NCI-H146 (cell line): ENCODE data around the gene SF1.

ENCODE experiments used
- DNase-seq: peaks from one replicate; lab custom pipeline; 2025; lab: John Stamatoyannopoulos, UW

SF1 gene

DNA sequence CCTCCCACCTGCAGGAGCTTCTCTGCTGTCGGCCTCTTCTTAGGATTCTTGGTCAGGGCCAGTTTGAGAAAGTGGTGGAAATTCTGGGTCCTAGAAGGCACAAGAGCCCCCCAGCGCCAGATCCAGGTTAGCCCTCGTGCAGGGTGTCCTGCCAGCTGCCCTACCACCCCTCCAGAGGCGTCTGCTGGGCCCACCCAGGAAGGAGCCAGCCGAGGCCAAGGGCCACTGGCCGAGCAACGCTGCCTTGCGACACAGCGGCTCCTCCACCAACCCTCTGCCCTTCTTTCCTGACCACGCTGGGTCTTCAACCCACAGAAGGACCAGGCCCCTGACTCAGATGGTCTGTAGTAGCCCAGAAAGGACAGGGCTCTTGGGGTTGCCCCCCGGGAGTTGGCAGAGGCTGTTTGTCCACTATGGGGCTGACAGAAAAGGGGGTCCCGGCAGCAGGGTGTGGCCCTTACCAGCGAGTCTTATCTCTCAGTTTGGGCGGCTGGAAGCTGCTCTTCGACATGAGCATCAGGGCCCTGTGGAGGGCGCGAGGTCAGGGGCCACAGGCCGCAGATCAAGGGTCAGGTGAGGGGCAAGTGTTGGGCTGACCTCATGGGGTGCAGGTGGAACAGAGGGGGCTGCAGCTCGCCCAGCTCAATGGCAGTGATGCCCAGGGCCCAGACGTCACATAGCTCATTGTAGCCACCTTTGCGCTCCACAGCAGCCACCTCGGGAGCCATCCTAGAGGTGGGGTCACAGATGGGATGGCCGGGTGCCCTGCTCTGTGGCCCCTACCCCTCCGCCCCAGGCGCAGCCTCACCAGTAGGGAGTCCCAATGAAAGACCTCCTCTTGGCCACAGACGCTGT lies 22.2 kb upstream of the SF1 start:
- DNase-seq, result no peak

DNA sequence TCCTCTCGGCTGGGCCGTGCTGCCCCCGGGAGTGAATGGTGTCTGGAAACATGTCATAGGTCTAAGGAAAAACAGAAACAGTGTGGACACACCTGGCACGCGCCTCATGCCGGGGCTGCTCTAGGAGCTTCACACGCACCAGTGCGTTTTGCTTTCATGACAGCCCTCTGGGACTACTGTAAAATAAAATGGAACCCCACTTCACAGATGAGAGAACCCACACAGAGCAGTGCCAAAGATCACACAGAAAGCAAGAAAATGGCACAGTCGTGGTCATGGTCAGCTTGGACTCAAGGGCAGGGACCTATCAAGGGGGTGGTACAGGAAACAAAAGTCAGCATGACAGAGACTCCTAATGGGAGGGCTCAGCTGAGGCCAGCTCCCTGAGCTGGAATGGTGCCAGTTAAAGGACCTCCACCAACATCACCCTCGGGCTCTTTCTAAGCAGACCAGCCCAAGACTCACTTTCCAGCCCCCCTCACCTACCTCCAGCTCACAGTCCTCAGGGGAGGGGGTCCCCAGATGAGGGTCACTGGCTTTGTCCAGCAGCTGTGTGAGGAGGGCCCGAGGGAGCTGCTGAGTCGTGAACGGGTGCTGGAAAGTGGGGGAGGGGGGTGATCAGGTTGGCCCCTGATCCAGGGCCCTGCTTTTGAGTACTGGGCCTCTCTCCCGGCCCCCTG lies 21.4 kb upstream of the SF1 start:
- DNase-seq, result no peak

DNA sequence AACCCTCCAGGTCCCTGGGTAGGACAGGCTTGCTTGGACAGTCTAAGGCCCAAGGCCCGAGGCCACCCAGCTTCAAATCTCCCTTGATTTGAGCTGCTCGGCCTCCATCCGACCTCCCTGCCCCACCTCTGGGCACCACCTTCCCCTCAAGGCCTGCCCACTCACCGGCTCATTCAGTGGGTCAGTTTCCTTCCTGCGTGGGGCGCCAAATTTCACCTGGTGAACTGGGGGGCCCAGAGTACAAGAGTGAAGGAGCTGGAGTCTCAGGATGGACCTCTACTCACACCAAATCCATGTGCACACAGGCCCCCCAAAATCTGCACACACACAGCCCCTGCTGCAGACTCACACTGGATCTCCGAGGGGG lies 20.9 kb upstream of the SF1 start:
- no peak for DNase-seq

GRCh38 chr11:64796757-64797541 lies 18.6 kb upstream of the SF1 start:
- no peak for DNase-seq

DNA sequence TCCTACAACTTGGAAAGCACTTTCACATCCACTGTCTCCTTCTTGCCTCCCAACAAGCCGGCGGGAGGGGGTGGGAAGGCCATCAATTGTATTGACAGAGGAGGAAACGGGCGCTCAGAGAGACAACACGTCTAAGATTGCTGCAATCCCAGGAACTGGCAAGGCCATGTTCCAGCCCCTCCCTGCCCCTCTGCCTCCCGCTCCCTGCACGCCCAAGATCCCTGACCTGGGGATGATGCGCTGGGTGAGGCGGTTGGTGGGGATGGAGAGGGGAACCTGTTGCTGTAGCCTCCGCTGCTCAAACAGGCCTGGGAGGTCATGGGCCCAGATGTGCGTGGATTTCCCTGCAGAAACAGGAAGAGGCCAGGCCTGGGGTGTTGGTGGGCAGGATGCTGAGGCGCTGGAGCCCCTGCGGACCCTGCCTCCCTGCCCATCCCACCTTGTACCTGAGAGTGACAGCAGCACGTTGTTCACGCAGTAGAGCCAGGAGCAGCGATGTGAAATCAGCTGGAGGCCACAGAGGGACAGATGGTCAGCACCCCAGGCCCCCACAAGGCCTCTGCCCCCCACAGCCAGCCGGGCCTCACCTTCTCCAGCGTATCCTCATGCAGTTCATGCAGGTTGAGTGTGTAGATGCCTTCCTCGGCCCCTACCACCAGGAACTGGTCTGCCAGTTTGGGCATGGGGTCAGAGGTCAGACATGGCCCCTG lies 17.9 kb upstream of the SF1 start:
- no peak for DNase-seq

DNA sequence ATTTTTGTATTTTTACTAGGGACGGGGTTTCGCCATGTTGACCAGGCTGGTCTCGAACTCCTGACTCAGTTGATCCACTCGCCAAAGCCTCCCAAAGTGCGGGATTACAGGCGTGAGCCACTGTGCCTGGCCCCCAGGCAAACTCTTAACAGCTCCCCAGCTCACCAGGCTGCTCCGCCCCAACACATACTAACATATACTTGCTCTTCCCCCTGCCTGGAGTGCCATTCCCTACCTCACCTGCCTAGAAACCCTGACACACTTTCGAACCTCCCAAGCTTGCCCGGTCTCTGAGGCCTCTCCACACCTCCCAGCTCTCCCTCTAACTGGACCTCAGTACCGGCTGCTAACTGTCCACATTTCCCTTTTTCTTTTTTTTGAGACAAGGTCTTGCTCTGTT lies 16.2 kb upstream of the SF1 start:
- DNase-seq, result no peak

DNA sequence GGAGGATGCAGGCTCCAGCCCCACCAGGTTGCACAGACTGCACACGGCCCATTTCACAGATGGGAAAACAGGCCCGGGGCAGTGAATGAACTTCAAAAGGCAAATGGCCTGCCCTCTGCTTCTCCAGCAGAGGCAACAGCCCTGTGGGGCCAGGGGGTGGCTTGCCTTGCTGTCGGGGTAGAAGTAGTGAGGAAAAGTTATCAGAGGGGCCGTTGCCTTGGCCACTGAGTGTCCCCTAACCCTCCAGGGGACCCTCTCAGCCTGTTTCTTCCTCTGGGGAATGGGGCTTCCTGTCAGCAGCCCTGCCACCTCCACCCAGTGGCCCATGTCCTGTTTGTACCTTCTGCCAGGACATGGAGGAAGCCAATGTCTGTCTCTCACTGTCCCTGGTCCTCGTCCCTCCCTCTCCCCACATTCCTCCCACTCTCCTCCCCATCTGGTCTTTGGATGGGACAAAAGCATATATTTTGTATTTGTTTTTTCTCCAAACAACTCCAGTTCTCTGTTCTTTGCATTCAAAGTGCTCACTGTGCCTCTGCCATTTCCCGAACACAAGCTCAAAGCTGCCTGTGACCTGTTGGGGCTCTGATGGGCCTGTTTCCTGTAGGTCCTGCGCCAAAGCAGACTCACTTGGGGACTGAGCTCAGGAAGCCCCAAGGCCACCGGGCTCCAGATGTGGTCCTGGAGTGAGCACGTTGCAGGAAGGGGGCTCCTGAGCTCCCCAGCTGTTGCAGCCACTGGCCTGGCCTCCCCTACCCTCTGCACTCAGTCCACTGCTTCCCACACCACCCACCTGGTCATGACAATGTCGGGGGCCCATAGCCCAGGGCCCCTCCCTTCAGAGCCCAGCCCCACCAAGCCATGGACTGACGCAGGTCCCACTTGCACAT lies 15.2 kb upstream of the SF1 start:
- DNase-seq, result no peak

- no peak for DNase-seq
These were observed 14.1 kb upstream of the SF1 start for GRCh38 chr11:64792482-64792881.

GRCh38 chr11:64791781-64792291 lies 13.5 kb upstream of the SF1 start:
- no peak for DNase-seq

DNA sequence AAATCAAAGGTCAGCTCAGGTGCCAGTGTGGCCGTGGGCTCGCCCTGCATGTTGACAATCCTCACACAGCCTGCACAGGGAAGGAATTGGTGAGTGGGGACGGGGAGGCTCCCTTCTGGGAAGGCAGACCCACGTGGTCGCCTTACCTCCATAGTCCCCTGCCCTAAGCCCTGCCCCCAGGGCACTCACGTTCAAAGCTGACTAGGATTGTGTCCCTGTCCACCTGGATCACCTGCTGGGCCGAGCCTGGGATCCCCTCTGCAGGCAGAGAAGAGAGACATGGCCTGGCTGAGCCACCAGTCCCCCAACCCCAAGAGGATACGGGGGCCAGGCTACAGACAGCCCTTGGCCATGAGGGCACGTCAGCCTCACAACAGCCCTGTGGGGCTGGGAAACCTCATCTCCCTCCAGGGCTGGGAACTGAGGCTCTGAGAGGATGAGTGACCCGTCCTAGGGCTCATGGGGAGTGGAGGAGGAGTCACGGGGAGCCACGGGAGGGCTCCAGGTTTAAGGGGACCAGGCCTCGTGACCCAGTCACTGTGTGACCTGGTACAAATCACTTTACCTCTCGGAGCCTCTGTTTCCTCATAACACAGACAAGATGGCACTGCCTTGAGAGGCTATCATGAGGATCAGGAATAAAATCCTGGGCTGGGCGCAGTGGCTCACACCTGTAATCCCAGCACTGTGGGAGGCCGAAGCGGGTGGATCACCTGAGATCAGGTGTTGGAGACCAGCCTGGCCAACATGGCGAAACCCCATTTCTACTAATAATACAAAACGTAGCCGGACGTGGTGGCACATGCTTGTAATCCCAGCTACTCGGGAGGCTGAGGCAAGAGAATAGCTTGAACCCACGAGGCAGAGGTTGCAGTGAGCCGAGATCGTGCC lies 12.1 kb upstream of the SF1 start:
- DNase-seq, result no peak

DNA sequence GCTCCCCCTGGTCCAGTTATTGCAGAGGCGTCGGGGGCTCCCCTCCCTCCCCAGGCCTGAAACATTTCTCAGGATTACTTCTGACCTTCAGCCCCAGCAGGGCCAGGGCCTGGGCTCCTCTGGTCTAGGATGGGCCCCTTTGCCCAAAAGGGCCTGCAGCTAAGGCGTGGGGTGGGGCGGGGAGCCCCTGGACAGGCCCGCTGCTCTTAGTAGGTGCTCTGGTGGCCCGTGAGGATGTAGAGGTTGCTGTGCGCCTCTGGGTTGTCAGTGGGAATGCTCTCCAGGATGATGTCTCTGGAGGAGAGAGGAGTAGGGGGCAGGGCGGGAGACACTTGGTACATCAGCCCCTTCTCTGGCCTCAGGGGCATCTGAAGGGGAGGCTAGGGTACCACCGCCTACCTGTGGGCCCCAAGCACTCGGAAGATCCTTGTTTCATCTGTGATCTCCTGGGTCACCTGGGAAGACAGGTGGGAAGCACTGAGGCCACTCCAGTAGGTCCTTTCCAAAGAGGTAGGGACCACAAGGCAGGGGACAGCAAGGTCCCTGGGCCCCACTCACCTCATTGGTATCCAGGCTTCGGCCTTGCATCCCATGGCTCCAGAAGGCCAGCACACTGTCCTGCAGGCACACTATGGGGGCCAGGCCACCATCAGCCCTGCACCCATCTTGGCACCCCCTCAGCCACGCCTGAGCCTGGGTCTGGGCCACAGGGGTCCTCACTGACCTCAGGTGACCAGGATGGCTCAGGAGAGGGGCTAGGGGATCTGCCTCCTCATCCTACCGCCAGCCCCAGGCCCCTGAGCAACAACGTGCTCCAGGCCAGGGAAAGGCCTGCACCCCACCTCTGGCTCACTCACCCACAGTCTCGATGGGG lies 11.2 kb upstream of the SF1 start:
- DNase-seq, result no peak

- no peak for DNase-seq
These were observed 10.2 kb upstream of the SF1 start for GRCh38 chr11:64788321-64789215.

DNA sequence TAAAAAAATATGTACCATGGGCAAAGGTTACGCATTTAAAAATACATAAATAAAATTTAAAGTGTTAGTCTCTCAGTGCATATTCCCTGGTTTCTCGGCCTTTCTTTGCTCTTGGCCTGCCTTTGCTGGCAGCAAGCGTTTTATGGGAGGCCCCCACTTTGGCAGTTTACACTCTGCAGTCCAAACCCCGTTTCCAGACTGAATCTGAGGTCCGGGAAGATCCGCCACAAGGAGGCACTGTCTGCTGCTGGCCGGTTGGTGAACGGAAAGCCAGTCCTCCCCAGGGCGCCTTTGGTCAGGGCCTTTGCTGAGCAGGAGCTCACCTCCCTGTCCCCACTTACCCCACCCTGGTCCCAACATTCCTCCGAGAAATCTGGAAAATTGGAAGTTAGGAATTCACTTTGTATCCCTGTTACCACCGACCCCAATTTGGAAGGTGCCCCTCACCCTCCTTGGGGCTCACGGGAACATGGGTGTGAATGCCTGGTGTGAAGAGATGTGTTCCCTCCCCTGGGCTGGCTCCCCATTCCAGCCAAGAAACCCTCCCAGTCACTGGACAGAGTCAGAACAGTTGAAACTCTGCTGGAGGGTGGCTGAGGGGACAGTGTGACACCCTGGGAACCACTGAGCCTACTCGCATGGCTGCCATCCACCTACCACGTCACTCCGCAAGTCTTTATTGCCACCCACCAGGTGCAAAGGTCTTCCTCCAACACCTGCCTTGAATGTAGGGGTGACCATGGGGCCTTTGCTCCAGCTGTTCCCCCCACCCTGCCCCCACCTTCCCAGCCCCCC lies 9.4 kb upstream of the SF1 start:
- DNase-seq, result no peak

DNA sequence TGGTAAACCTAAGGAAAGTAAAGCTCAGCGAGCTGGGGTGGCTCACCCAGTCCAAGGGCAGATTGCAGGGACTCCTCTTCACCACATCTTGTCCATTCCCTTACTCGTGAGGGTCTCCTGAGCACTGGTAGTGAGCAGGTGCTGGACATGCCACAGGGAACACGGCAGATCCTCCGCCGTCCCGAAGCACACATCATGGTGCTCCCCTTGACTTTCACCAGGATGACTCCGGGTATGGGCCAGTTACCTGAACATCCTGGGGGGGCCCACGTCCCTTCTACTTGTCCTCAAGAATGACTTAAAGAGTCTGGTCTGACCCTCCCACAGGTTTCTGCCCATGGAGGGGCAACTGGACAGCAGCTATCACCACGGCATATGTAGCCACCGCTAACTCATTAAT lies 8.0 kb upstream of the SF1 start:
- no peak for DNase-seq

DNA sequence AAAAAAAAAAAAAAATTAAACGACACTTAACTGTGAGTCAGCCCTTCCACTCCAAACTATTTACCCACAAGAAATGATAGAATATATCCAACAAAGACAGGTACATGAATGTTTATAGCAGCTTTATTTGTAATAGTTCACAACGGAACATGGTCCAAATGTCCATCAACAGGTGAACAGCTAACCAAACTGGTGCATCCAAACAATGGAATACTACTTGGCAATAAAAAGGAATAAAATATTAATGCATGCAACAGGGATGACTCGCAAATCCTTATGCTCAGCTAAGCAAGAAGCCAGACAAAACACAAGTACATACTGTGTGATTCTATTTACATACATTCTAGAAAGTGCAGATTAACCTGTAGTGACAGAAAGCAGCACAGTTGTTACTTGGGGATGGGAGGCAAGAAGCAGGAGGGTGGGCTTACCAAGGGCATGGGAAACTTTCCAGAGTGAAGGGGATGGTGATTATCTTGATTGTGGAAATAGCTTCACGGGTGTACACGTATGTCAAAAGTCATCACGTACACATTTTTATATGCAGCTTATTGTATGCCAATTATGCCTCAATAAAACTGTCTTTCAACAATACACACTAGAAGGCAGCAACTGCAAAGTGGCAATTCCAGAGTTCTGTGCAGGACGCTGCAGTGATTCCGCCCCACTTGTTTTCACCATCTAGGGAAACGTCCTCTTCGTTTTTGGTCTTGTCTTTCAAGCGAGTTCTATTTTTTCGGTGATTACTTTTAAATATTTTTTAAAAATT lies 6.7 kb upstream of the SF1 start:
- DNase-seq, result no peak

DNA sequence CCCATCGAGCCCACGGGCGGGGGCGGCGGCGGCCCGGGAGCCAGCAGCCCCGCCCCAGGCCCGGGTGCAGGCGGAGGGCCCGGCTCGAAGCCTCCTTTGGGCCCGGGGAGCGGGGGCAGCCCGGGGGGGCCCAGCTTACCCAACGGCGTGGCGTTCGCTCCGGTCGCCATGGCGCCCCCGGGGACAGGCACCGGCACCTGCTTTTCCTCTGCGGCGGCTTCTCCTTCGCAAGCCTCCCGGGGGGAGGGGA lies 194 bp downstream of the SF1 start:
- DNase-seq, result no peak
